H1 (cell line): Measurements from ENCODE around the gene SEMA3C. TPM values are rescaled to one million over a fixed set of nuclear protein-coding genes. Genes with fewer than 3 reads are reported as not detected.

Source experiments
- CTCF ChIA-PET: fragments of 300-600 bp; sonication (Branson Sonifier 250); formaldehyde crosslinking; loops from one replicate; lab custom pipeline; 2021; ENCODE audit not compliant: partially characterized antibody; lab: Charles Lee
- POLR2A ChIA-PET: fragments of 300-600 bp; sonication (Branson Sonifier 250); formaldehyde crosslinking; loops from one replicate; lab custom pipeline; 2021; ENCODE audit warnings: inconsistent platforms; ENCODE audit not compliant: partially characterized antibody; lab: Charles Lee
- DNase-seq, 2 experiments: peaks; one replicate each; pipeline versions ENCODE4 v3.0.0 to v3.0.0-alpha.2; 2010 to 2022; ENCODE audit warnings: low spot score in 2 of 2, low read depth in 1 of 2, mixed read lengths in 1 of 2
- FAIRE-seq: peaks from 2 replicates; lab custom pipeline; 2011; peaks lifted over from hg19 to GRCh38; lab: Jason Lieb, UNC
- H2AFZ ChIP-seq: 2 replicates; pipeline ENCODE4 v1.8.1; 2012; ENCODE audit warnings: low read length, inconsistent platforms
- H2AK5ac ChIP-seq: 2 replicates; pipeline ENCODE4 v1.6.1; 2013; ENCODE audit warnings: low read depth, low read length
- H2BK120ac ChIP-seq: replicated peaks from 2 replicates; pipeline ENCODE3; 2013; ENCODE audit warnings: low read depth, low read length, inconsistent platforms
- H2BK12ac ChIP-seq: 2 replicates; pipeline ENCODE4 v1.6.1; 2013; ENCODE audit warnings: low read depth, low read length
- H2BK15ac ChIP-seq: 2 replicates; pipeline ENCODE4 v1.6.1; 2013; ENCODE audit warnings: low read length
- H2BK20ac ChIP-seq: 2 replicates; pipeline ENCODE4 v1.6.1; 2013; ENCODE audit warnings: low read length
- H2BK5ac ChIP-seq: 2 replicates; pipeline ENCODE4 v1.6.1; 2013; ENCODE audit warnings: low read depth, low read length
- H3K14ac ChIP-seq: 2 replicates; pipeline ENCODE4 v1.6.1; 2013; ENCODE audit warnings: inconsistent platforms; ENCODE audit not compliant: insufficient read length
- H3K18ac ChIP-seq: 2 replicates; pipeline ENCODE4 v1.6.1; 2013; ENCODE audit warnings: low read length; ENCODE audit errors: extremely low read depth
- H3K23ac ChIP-seq: 2 replicates; pipeline ENCODE4 v1.6.1; 2013; ENCODE audit warnings: inconsistent platforms; ENCODE audit not compliant: insufficient read length
- H3K23me2 ChIP-seq: 2 replicates; pipeline ENCODE4 v1.6.1; 2013; ENCODE audit warnings: low read depth, low read length
- H3K27ac ChIP-seq: 2 replicates; pipeline ENCODE4 v1.6.1; 2011; ENCODE audit warnings: low read depth, low read length, inconsistent platforms
- H3K27me3 ChIP-seq, 4 experiments: replicated peaks in 1 of 4; 1 replicate in 1 of 4; 2 replicates in 3 of 4; pipeline versions ENCODE4 v1.6.1 to v1.8.1; 2011 to 2013; ENCODE audit warnings: low read length in 3 of 4, mild to moderate bottlenecking in 3 of 4, inconsistent platforms in 2 of 4, mixed read lengths in 2 of 4, moderate library complexity in 1 of 4; ENCODE audit not compliant: control insufficient read depth in 3 of 4, insufficient read depth in 3 of 4; ENCODE audit errors: extremely low read depth in 1 of 4
- H3K36me3 ChIP-seq, 4 experiments: 2 replicates each; pipeline versions ENCODE4 v1.6.1 to v1.8.1; 2011 to 2013; ENCODE audit warnings: mild to moderate bottlenecking in 4 of 4, low read length in 3 of 4, moderate library complexity in 2 of 4, control low read depth in 1 of 4, inconsistent platforms in 1 of 4; ENCODE audit not compliant: insufficient read depth in 4 of 4, control insufficient read depth in 2 of 4
- H3K4ac ChIP-seq: replicated peaks from 2 replicates; pipeline ENCODE3; 2013; ENCODE audit warnings: low read length, low read depth, mixed read lengths, inconsistent platforms; ENCODE audit not compliant: insufficient read length
- H3K4me1 ChIP-seq, 4 experiments: replicated peaks in 1 of 4; 1 replicate in 1 of 4; 2 replicates in 3 of 4; pipeline versions ENCODE4 v1.6.1 to v1.8.1; 2011 to 2013; ENCODE audit warnings: low read length in 3 of 4, inconsistent platforms in 2 of 4, mixed read lengths in 1 of 4; ENCODE audit not compliant: insufficient read depth in 4 of 4, control insufficient read depth in 3 of 4
- H3K4me2 ChIP-seq, 2 experiments: 2 replicates each; pipeline versions ENCODE4 v1.6.1 to v1.8.1; 2011 to 2013; ENCODE audit warnings: low read depth in 2 of 2, low read length in 2 of 2, control low read depth in 1 of 2, inconsistent platforms in 1 of 2, mild to moderate bottlenecking in 1 of 2; ENCODE audit not compliant: insufficient read depth in 1 of 2
- H3K4me3 ChIP-seq, 4 experiments: fragments of 200-600, 300-600 bp in 1 of 4; sonication (generic), shearing (Covaris generic), sonication (Bioruptor Twin) in 1 of 4; 2 replicates each; pipeline versions ENCODE4 v1.5.1 to v1.8.1; 2011 to 2016; ENCODE audit warnings: low read length in 4 of 4, low read depth in 3 of 4, control low read depth in 2 of 4, inconsistent platforms in 2 of 4, mild to moderate bottlenecking in 2 of 4, mixed read lengths in 1 of 4, moderate library complexity in 1 of 4; ENCODE audit not compliant: insufficient read depth in 2 of 4; ENCODE audit errors: extremely low read depth in 1 of 4
- H3K56ac ChIP-seq: replicated peaks from 2 replicates; pipeline ENCODE3; 2013; ENCODE audit warnings: low read depth, mild to moderate bottlenecking, mixed read lengths, low read length, inconsistent platforms; ENCODE audit not compliant: insufficient read length
- H3K79me1 ChIP-seq: 2 replicates; pipeline ENCODE4 v1.6.1; 2013; ENCODE audit warnings: low read depth, low read length, control low read depth
- H3K79me2 ChIP-seq, 2 experiments: 2 replicates each; pipeline versions ENCODE4 v1.6.1 to v1.8.1; 2012 to 2013; ENCODE audit warnings: low read length in 2 of 2, mild to moderate bottlenecking in 2 of 2, inconsistent platforms in 1 of 2; ENCODE audit not compliant: insufficient read depth in 2 of 2, control insufficient read depth in 1 of 2
- H3K9ac ChIP-seq, 4 experiments: replicated peaks in 1 of 4; 1 replicate in 1 of 4; 2 replicates in 3 of 4; pipeline versions ENCODE4 v1.6.1 to v1.8.1; 2011 to 2013; ENCODE audit warnings: low read depth in 3 of 4, low read length in 3 of 4, control low read depth in 2 of 4, mild to moderate bottlenecking in 2 of 4, moderate library complexity in 2 of 4, inconsistent platforms in 1 of 4; ENCODE audit errors: extremely low read depth in 1 of 4
- H3K9me3 ChIP-seq, 2 experiments: 2 replicates each; pipeline versions ENCODE4 v1.6.1 to v1.8.1; 2012 to 2013; ENCODE audit warnings: mild to moderate bottlenecking in 2 of 2, moderate library complexity in 2 of 2, control low read depth in 1 of 2, inconsistent platforms in 1 of 2, low read depth in 1 of 2, low read length in 1 of 2, mixed read lengths in 1 of 2; ENCODE audit not compliant: insufficient read depth in 2 of 2
- H4K20me1 ChIP-seq, 2 experiments: replicated peaks in 1 of 2; 2 replicates each; pipeline versions ENCODE3 to v1.8.1; 2011 to 2013; ENCODE audit warnings: inconsistent platforms in 2 of 2, low read length in 2 of 2, mild to moderate bottlenecking in 1 of 2; ENCODE audit not compliant: insufficient read depth in 2 of 2, control insufficient read depth in 1 of 2
- H4K5ac ChIP-seq: 2 replicates; pipeline ENCODE4 v1.6.1; 2013; ENCODE audit warnings: low read length, low read depth, mixed read lengths, inconsistent platforms; ENCODE audit not compliant: insufficient read length
- H4K8ac ChIP-seq: 2 replicates; pipeline ENCODE4 v1.8.0; 2013; ENCODE audit warnings: mild to moderate bottlenecking, moderate library complexity, low read length, inconsistent platforms; ENCODE audit not compliant: insufficient read depth; ENCODE audit errors: extremely low read depth
- H4K91ac ChIP-seq: replicated peaks from 2 replicates; pipeline ENCODE3; 2013; ENCODE audit warnings: low read length, mixed read lengths, inconsistent platforms; ENCODE audit not compliant: insufficient read length
- CHD2 ChIP-seq: IDR thresholded peaks from 2 replicates; pipeline ENCODE4 v1.6.1; 2012; ENCODE audit warnings: low read length, improper control_type of control experiment
- GABPA ChIP-seq: IDR thresholded peaks from 2 replicates; pipeline ENCODE4 v1.6.1; 2011; ENCODE audit warnings: mild to moderate bottlenecking, low read length, moderate library complexity, borderline replicate concordance; ENCODE audit not compliant: insufficient read depth
- GTF2F1 ChIP-seq: IDR thresholded peaks from 2 replicates; pipeline ENCODE4 v1.6.1; 2012; ENCODE audit warnings: low read depth, low read length, improper control_type of control experiment, borderline replicate concordance
- KDM4A ChIP-seq: IDR thresholded peaks from one replicate; pipeline ENCODE4 v1.7.1; 2012; ENCODE audit warnings: low read depth, mild to moderate bottlenecking, moderate library complexity, low read length, inconsistent platforms; ENCODE audit not compliant: severe bottlenecking
- POLR2AphosphoS5 ChIP-seq: IDR thresholded peaks from 2 replicates; pipeline ENCODE4 v1.6.1; 2011; ENCODE audit warnings: low read depth, low read length
- RAD21 ChIP-seq, 2 experiments: IDR thresholded peaks in 1 of 2; conservative IDR thresholded peaks in 1 of 2; 2 replicates each; pipeline ENCODE4 v1.6.1; 2011; ENCODE audit warnings: low read depth in 2 of 2, low read length in 2 of 2, improper control_type of control experiment in 1 of 2, inconsistent platforms in 1 of 2, mild to moderate bottlenecking in 1 of 2, moderate library complexity in 1 of 2
- RNF2 ChIP-seq: fragments of 200-900, 300-1000 bp; sonication (generic); IDR thresholded peaks from 2 replicates; pipeline ENCODE4 v1.7.1; 2016; ENCODE audit warnings: borderline replicate concordance, low read depth, mild to moderate bottlenecking, antibody characterized with exemption, low read length; ENCODE audit not compliant: poor library complexity, severe bottlenecking; ENCODE audit errors: missing control alignments
- SAP30 ChIP-seq: fragments of 300-600 bp; sonication (generic); IDR thresholded peaks from 2 replicates; pipeline ENCODE4 v1.7.1; 2012; ENCODE audit warnings: low read length, moderate library complexity, mild to moderate bottlenecking, inconsistent platforms; ENCODE audit not compliant: insufficient read depth, insufficient replicate concordance
- SIRT6 ChIP-seq: IDR thresholded peaks from one replicate; pipeline ENCODE4 v1.7.1; 2012; ENCODE audit warnings: low read length, inconsistent platforms
- SIX5 ChIP-seq: IDR thresholded peaks from 2 replicates; pipeline ENCODE4 v1.6.1; 2011; ENCODE audit warnings: mild to moderate bottlenecking, low read depth, low read length
- SUZ12 ChIP-seq: fragments of 200-600 bp; sonication (generic); IDR thresholded peaks from 2 replicates; pipeline ENCODE4 v1.6.1; 2012; ENCODE audit warnings: mild to moderate bottlenecking, inconsistent platforms, low read length, moderate library complexity, mixed read lengths
- TAF7 ChIP-seq: optimal IDR thresholded peaks from 2 replicates; pipeline ENCODE3; 2011; ENCODE audit warnings: low read depth, mild to moderate bottlenecking, inconsistent platforms, low read length, moderate library complexity, borderline replicate concordance
- YY1 ChIP-seq: IDR thresholded peaks from 2 replicates; pipeline ENCODE4 v1.6.1; 2011; ENCODE audit warnings: low read depth, mild to moderate bottlenecking, low read length
- WGBS, 2 experiments: shearing (Covaris generic) in 1 of 2; methylation state at CpG; one replicate each; pipeline versions ENCODE4 v1.1.6 to v1.1.7; 2013 to 2015; ENCODE audit warnings: low lambda C conversion rate in 2 of 2, mixed read lengths in 2 of 2, inconsistent platforms in 1 of 2, low coverage in 1 of 2, missing lambda C conversion rate in 1 of 2; ENCODE audit not compliant: insufficient replicate concordance in 2 of 2, insufficient coverage in 1 of 2, insufficient read length in 1 of 2; ENCODE audit errors: extremely low coverage in 1 of 2, missing lambda C conversion rate in 1 of 2; 5-methylcytosine and 5-hydroxymethylcytosine counted together
- polyA plus RNA-seq, 7 experiments: library from polyadenylated mRNA; depleted of rRNA in 3 of 7; stranded (reverse) in 5 of 7; unstranded in 2 of 7; fragments of >200 nt in 5 of 7; fragments of 200-250 nt in 2 of 7; gene quantifications; 1 replicate in 5 of 7; 2 replicates in 1 of 7; 4 replicates in 1 of 7; pipeline versions ENCODE4 v1.2.1 to v1.2.3, GENCODE V29; 2011 to 2013; ENCODE audit warnings: missing spikeins in 2 of 7, mixed read lengths in 2 of 7
- total RNA-seq: library from RNA; stranded (reverse); fragmentation: NEBNext Ultra II Directional; extraction: Animal tissue kit (Norgen Biotek cat#: 25700); gene quantifications from 2 replicates; pipeline ENCODE4 v1.2.1, GENCODE V29; 2021

Gene SEMA3C
- total and polyA plus RNA-seq, 2 of the 8 experiments (the other 6 are each of a cell fraction or from before 2014, with no cell fraction given), result 0.15 to 1.4 TPM

DNA sequence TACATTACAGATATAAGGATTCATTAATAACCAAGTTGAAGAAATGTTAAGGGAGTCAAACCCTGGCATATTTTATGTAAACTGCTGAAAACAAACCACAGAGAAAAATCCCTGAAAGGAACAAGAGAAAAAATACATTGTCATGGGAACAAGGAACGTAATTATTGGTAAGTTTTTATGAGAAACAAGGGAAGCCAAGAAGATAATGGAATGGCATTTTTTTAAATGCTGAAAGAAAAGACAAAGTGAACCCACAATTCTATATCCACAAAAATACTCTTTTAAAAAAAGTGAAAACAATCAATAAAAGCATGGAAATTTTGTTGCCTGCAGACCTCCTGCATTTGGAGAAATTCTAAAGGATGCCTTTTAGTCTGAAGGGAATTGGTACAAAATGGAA, 144.0 kb downstream of the SEMA3C start:
- no peak for DNase-seq
- H3K79me1 ChIP-seq, result no peaks in the 10 kb centered on the region
- TF ChIP-seq SIRT6 (no peak), TAF7 (no peak), GTF2F1 (no peak), SUZ12 (no peak), GABPA (no peak), RNF2 (no peak), CHD2 (no peak), RAD21 (IDR thresholded peaks at IDR 0.05 in 1 of 2, conservative IDR thresholded peaks at IDR 0.05 in 1 of 2; ENCODE audit: low read depth in 2 of 2, low read length in 2 of 2) (no peak), SAP30 (no peak), YY1 (no peak), SIX5 (no peak), POLR2AphosphoS5 (no peak), KDM4A (no peak)

More for the DNA sequence above, 144.0 kb downstream of the SEMA3C start:
- ChIA-PET CTCF (no interaction called here), POLR2A (no interaction called here)
- H2AK5ac ChIP-seq, result no peak overlapping the region
- H3K14ac ChIP-seq, result no peak overlapping the region
- no peak overlapping the region for H3K56ac ChIP-seq
- H3K4ac ChIP-seq, result no peak overlapping the region
- no peak overlapping the region for H3K9ac ChIP-seq
- no peaks in the 10 kb centered on the region for H3K36me3 ChIP-seq
- no peak overlapping the region for H3K23ac ChIP-seq
- H3K23me2 ChIP-seq, result no peaks in the 10 kb centered on the region
- H2AFZ ChIP-seq, result no peak overlapping the region
- no peaks in the 10 kb centered on the region for H3K27me3 ChIP-seq
- no peaks in the 10 kb centered on the region for H3K79me2 ChIP-seq
- H4K5ac ChIP-seq, result no peak overlapping the region
- no peak overlapping the region for H4K8ac ChIP-seq
- H3K27ac ChIP-seq, result no peak overlapping the region
- H4K91ac ChIP-seq, result no peak overlapping the region
- no peak overlapping the region for H3K4me3 ChIP-seq
- 100% methylated on average over 1 of the region's 1 CpG; no CpG with 5 or more reads in 1 of the 2 experiments for WGBS, 2 experiments
- no peaks in the 10 kb centered on the region for H4K20me1 ChIP-seq
- FAIRE-seq, result no peak
- no peak overlapping the region for H2BK20ac ChIP-seq
- no peaks in the 10 kb centered on the region for H3K9me3 ChIP-seq
- H3K4me2 ChIP-seq, result no peak overlapping the region
- no peak overlapping the region for H3K18ac ChIP-seq
- no peak overlapping the region for H2BK120ac ChIP-seq
- no peak overlapping the region for H2BK15ac ChIP-seq
- no peak overlapping the region for H2BK12ac ChIP-seq
- H2BK5ac ChIP-seq, result no peak overlapping the region
- H3K4me1 ChIP-seq, result peaks cover 0 to 3% (median 0%) of the 10 kb centered on the region in 4 experiments; a peak in 1 of 7 replicates
